Measurements from ENCODE around the gene COG7. TPM values are rescaled to one million over a fixed set of nuclear protein-coding genes. Genes with fewer than 3 reads are reported as not detected.
"Not testable (repeated sequence)": the region's sequence is repeated elsewhere in the genome, so short reads cannot be mapped to it uniquely, and the experiment has no call there.

COG7 gene
- total RNA-seq, 3 donors from 2014 or later = 12.8 to 31.6 (median 29.2) TPM

- Histone ChIP-seq H3K36me3 (no peaks in the 10 kb centered on the region), H3K27ac (no peak overlapping the region), H3K9me3 (no peaks in the 10 kb centered on the region), H3K4me1 (no peaks in the 10 kb centered on the region), H3K4me3 (no peak overlapping the region), H3K27me3 (no peaks in the 10 kb centered on the region)
- DNase-seq (ENCODE audit: low spot score in 2 of 2) = no peak
- intact Hi-C loops (cut with DNase I; ENCODE audit: low total_unique reads) = no loop called here
- TF ChIP-seq POLR2A (IDR thresholded peaks at IDR 0.05) (no peak), POLR2AphosphoS5 (IDR thresholded peaks at IDR 0.05) (no peak), CTCF (IDR thresholded peaks at IDR 0.05) (no peak)
Measured at GRCh38 chr16:23484510-23485256, 31.7 kb upstream of the COG7 start.

DNA sequence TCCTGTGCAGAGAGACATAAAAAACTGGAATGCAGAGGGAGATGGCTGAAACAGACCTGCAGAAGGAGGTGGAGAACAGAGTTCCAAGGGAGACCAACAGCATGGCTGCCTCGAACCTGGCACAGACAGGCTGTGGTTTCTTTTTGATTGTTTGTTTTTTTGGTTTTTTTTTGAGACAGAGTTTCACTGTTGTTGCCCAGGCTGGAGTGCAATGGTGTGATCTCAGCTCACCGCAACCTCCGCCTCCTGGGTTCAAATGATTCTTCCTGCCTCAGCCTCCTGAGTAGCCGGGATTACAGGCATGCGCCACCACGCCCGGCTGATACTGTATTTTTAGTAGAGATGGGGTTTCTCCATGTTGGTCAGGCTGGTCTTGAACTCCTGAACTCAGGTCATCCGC is 30.5 kb upstream of the COG7 start:
- H3K4me1 ChIP-seq; DNase-seq (ENCODE audit: low spot score in 2 of 2); H3K27me3 ChIP-seq; H3K27ac ChIP-seq; H3K4me3 ChIP-seq; intact Hi-C loops (cut with DNase I; ENCODE audit: low total_unique reads); H3K9me3 ChIP-seq; H3K36me3 ChIP-seq: not testable (repeated sequence)

GRCh38 chr16:23482778-23483177 is 29.8 kb upstream of the COG7 start:
- H3K27me3 ChIP-seq = no peaks in the 10 kb centered on the region
- no peak for DNase-seq (ENCODE audit: low spot score in 2 of 2)
- peaks cover 11% of the 10 kb centered on the region for H3K36me3 ChIP-seq
- no peak overlapping the region for H3K4me3 ChIP-seq
- H3K9me3 ChIP-seq = no peaks in the 10 kb centered on the region
- intact Hi-C loops (cut with DNase I; ENCODE audit: low total_unique reads) = no loop called here
- H3K4me1 ChIP-seq = no peaks in the 10 kb centered on the region
- no peak overlapping the region for H3K27ac ChIP-seq
- TF ChIP-seq POLR2AphosphoS5 (IDR thresholded peaks at IDR 0.05) (no peak), CTCF (IDR thresholded peaks at IDR 0.05) (no peak), POLR2A (IDR thresholded peaks at IDR 0.05) (no peak)

DNA sequence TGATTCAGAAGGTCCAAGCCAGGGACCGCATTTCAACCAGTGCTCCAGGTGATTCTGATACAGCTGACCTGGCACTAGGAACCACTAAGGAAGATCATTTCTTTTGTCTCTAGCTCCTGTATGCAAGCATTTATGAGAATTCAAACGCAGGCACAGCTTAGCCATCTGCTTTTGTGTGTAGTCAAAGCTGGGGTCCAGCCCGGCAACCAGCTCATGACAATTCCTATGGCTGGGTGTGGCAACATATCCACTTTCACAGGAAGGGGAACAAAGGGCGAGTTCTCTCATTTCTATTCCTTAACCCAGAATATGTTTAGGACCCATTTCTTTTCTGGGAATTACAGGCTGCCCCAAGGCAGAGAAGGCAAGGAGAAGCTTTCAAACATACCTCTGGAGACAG is 27.3 kb upstream of the COG7 start:
- no peak for TF ChIP-seq POLR2A (IDR thresholded peaks at IDR 0.05)
- H3K27ac ChIP-seq = no peak overlapping the region
- H3K27me3 ChIP-seq = no peaks in the 10 kb centered on the region
- H3K4me1 ChIP-seq = no peaks in the 10 kb centered on the region
- H3K36me3 ChIP-seq = peaks cover 11% of the 10 kb centered on the region
- no peak for DNase-seq (ENCODE audit: low spot score in 2 of 2)
- H3K9me3 ChIP-seq = no peaks in the 10 kb centered on the region
- no peak overlapping the region for H3K4me3 ChIP-seq
- intact Hi-C loops (cut with DNase I; ENCODE audit: low total_unique reads) = no loop called here

DNA sequence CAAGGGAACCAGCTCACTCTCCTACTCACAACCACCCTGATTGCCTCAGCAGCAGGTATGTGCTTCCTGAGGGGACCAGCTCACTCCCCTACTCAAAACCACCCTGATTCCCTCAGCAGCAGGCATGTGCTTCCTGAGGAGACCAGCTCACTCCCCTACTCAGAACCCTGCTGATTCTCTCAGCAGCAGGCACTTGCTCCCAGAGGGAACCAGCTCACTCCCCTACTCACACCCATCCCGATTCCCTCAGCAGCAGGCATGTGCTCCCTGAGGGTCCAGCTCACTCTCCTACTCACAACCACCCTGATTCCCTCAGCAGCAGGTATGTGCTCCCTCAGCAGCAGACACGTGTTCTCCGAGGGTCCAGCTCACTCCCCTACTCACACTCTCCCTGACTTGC is 26.1 kb upstream of the COG7 start:
- no peaks in the 10 kb centered on the region for H3K9me3 ChIP-seq
- intact Hi-C loops (cut with DNase I; ENCODE audit: low total_unique reads) = no loop called here
- no peaks in the 10 kb centered on the region for H3K4me1 ChIP-seq
- no peak for DNase-seq (ENCODE audit: low spot score in 2 of 2)
- no peak overlapping the region for H3K27ac ChIP-seq
- no peaks in the 10 kb centered on the region for H3K27me3 ChIP-seq
- TF ChIP-seq POLR2AphosphoS5 (IDR thresholded peaks at IDR 0.05) (no peak), CTCF (IDR thresholded peaks at IDR 0.05) (no peak), POLR2A (IDR thresholded peaks at IDR 0.05) (no peak)
- H3K4me3 ChIP-seq = no peak overlapping the region
- peaks cover 11% of the 10 kb centered on the region for H3K36me3 ChIP-seq

DNA sequence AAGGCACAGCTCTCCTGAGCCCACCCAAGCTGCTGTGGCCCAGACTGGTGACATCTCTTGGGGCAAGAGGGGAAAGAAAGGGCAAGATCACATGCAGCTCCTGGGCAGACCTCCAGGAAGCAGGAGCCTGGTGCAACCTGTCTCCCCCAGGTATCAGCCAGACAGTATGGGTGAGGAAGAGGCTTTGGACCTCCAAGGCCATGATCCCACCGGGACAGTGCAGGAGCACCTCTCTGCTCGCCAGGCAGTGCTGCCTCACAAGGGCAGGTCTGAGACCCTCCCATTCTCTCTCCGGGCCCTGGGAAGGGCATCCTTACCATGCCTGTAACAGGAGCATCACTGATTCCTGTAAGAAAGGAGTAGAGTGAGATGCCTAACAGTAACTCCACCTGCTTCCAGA is 25.6 kb upstream of the COG7 start:
- Histone ChIP-seq H3K4me3 (no peak overlapping the region), H3K36me3 (peaks cover 11% of the 10 kb centered on the region), H3K27me3 (no peaks in the 10 kb centered on the region), H3K9me3 (no peaks in the 10 kb centered on the region), H3K27ac (no peak overlapping the region), H3K4me1 (no peaks in the 10 kb centered on the region)
- intact Hi-C loops (cut with DNase I; ENCODE audit: low total_unique reads) = no loop called here
- DNase-seq (ENCODE audit: low spot score in 2 of 2) = no peak
- no peak for TF ChIP-seq POLR2A (IDR thresholded peaks at IDR 0.05)

- DNase-seq (ENCODE audit: low spot score in 2 of 2) = no peak
- intact Hi-C loops (cut with DNase I; ENCODE audit: low total_unique reads) = no loop called here
- Histone ChIP-seq H3K27me3 (no peaks in the 10 kb centered on the region), H3K9me3 (no peaks in the 10 kb centered on the region), H3K36me3 (peaks cover 11% of the 10 kb centered on the region), H3K27ac (no peak overlapping the region), H3K4me1 (no peaks in the 10 kb centered on the region), H3K4me3 (no peak overlapping the region)
- TF ChIP-seq POLR2AphosphoS5 (IDR thresholded peaks at IDR 0.05) (no peak), POLR2A (IDR thresholded peaks at IDR 0.05) (no peak), CTCF (IDR thresholded peaks at IDR 0.05) (no peak)
Measured at GRCh38 chr16:23476289-23476688, 23.3 kb upstream of the COG7 start.

All from breast epithelium (tissue), 4 donors.